Colonic mucosa (tissue), 4 donors: Measurements from ENCODE around the gene SLC25A1. TPM values are rescaled to one million over a fixed set of nuclear protein-coding genes. Genes with fewer than 3 reads are reported as not detected.

ENCODE experiments used
- DNase-seq: peaks from one replicate; pipeline ENCODE4 v3.0.0-alpha.2; 2020
- H3K27ac ChIP-seq: fragments of 200-600 bp; one replicate; pipeline ENCODE4 v1.8.0; 2021
- H3K27me3 ChIP-seq: fragments of 200-600 bp; one replicate; pipeline ENCODE4 v1.8.0; 2021
- H3K36me3 ChIP-seq: fragments of 200-600 bp; one replicate; pipeline ENCODE4 v1.8.0; 2021
- H3K4me1 ChIP-seq: fragments of 200-600 bp; one replicate; pipeline ENCODE4 v1.8.0; 2021; ENCODE audit warnings: mild to moderate bottlenecking
- H3K4me3 ChIP-seq: fragments of 200-600 bp; one replicate; pipeline ENCODE4 v1.8.0; 2021
- H3K9ac ChIP-seq, 2 donors: one replicate each; pipeline ENCODE4 v1.7.0; 2013; ENCODE audit warnings: control low read depth in 2 of 2, low read depth in 2 of 2, low read length in 2 of 2
- H3K9me3 ChIP-seq: fragments of 200-600 bp; one replicate; pipeline ENCODE4 v1.8.0; 2021
- intact Hi-C: fragments of 100-400 bp; cut with DNase I; formaldehyde crosslinking; loops from one replicate; pipeline ENCODE4 v1.14.1; 2022
- total RNA-seq, 2 donors: library from RNA; stranded (reverse); fragmentation: NEBNext Ultra II Directional in 1 of 2; extraction: Animal tissue kit (Norgen Biotek cat#: 25700) in 1 of 2; gene quantifications; one replicate each; pipeline ENCODE4 v1.2.1, GENCODE V29; 2021
- TF ChIP-seq, protein P1 (sequence below): fragments of 200-600 bp; IDR thresholded peaks from one replicate; pipeline ENCODE4 v1.8.0; 2022; ENCODE audit warnings: antibody characterized with exemption, mild to moderate bottlenecking
- donor health status: healthy.
- donor health status: DM: no; HTN: no; CAD: no.
- donor health status: DM: no; HTN: no; CAD: no.

Gene SLC25A1
- total RNA-seq, 2 donors from 2014 or later, result 191 to 218 TPM

- Histone ChIP-seq H3K4me1 (no peaks in the 10 kb centered on the region), H3K4me3 (no peak overlapping the region), H3K9me3 (no peaks in the 10 kb centered on the region), H3K36me3 (no peaks in the 10 kb centered on the region), H3K27me3 (no peaks in the 10 kb centered on the region), H3K27ac (no peak overlapping the region), H3K9ac (no peak overlapping the region)
- TF ChIP-seq, protein P1, sequence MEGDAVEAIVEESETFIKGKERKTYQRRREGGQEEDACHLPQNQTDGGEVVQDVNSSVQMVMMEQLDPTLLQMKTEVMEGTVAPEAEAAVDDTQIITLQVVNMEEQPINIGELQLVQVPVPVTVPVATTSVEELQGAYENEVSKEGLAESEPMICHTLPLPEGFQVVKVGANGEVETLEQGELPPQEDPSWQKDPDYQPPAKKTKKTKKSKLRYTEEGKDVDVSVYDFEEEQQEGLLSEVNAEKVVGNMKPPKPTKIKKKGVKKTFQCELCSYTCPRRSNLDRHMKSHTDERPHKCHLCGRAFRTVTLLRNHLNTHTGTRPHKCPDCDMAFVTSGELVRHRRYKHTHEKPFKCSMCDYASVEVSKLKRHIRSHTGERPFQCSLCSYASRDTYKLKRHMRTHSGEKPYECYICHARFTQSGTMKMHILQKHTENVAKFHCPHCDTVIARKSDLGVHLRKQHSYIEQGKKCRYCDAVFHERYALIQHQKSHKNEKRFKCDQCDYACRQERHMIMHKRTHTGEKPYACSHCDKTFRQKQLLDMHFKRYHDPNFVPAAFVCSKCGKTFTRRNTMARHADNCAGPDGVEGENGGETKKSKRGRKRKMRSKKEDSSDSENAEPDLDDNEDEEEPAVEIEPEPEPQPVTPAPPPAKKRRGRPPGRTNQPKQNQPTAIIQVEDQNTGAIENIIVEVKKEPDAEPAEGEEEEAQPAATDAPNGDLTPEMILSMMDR, result no peak
- intact Hi-C loops, result no loop called here
- DNase-seq, result no peak
Measured at GRCh38 chr22:19201130-19201868, 22.8 kb upstream of the SLC25A1 start.

GRCh38 chr22:19199479-19199878 is 20.9 kb upstream of the SLC25A1 start:
- H3K9ac ChIP-seq, result no peak overlapping the region
- no peak for DNase-seq
- no peak overlapping the region for H3K27ac ChIP-seq
- no peaks in the 10 kb centered on the region for H3K36me3 ChIP-seq
- TF ChIP-seq, protein P1, result no peak
- no peaks in the 10 kb centered on the region for H3K27me3 ChIP-seq
- intact Hi-C loops, result no loop called here
- H3K9me3 ChIP-seq, result no peaks in the 10 kb centered on the region
- no peaks in the 10 kb centered on the region for H3K4me1 ChIP-seq
- H3K4me3 ChIP-seq, result no peak overlapping the region

DNA sequence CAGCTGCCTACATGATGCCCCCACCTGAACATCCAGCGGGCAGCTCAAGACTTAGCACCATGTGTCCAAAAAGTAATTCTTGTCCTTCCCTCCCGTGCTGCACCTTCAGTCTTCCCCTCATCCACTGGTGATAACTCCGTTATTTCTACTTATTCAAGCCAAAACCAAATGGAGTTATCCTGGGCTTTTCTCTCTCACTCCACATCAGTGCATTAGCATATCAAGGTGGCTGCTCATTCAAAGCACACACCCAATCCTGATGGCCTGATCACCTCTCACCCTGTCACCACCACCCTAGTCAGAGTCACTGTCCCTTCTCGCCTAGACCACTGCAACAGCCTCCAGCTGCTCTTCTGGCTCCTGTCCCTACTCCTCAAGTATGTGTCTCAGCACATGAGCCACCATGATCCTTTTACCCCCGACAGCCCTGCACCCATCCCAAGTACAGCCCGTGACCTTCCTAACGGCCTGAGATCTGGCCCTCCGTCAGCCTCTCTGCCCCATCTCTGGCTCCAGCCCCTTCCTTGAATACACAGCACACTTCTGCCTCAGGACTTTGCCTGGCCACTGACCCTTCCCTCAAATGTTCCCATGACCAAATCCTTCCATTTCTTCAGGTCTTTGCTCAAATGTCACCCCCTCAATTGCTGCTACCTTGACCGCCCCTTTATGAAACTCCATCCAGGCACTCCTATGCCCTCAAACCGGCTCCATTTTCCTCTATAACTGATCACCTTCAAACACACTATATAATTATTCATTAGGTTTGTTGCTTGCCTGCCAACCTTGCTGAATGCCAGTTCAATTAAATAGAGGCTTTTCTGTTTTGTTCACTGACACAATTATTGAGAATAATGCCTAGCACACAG is 19.7 kb upstream of the SLC25A1 start:
- no peak overlapping the region for H3K4me3 ChIP-seq
- no peaks in the 10 kb centered on the region for H3K27me3 ChIP-seq
- H3K9me3 ChIP-seq, result no peaks in the 10 kb centered on the region
- H3K27ac ChIP-seq, result no peak overlapping the region
- intact Hi-C loops, result no loop called here
- no peaks in the 10 kb centered on the region for H3K4me1 ChIP-seq
- no peak overlapping the region for H3K9ac ChIP-seq
- no peaks in the 10 kb centered on the region for H3K36me3 ChIP-seq
- DNase-seq, result no peak
- TF ChIP-seq, protein P1, result no peak

DNA sequence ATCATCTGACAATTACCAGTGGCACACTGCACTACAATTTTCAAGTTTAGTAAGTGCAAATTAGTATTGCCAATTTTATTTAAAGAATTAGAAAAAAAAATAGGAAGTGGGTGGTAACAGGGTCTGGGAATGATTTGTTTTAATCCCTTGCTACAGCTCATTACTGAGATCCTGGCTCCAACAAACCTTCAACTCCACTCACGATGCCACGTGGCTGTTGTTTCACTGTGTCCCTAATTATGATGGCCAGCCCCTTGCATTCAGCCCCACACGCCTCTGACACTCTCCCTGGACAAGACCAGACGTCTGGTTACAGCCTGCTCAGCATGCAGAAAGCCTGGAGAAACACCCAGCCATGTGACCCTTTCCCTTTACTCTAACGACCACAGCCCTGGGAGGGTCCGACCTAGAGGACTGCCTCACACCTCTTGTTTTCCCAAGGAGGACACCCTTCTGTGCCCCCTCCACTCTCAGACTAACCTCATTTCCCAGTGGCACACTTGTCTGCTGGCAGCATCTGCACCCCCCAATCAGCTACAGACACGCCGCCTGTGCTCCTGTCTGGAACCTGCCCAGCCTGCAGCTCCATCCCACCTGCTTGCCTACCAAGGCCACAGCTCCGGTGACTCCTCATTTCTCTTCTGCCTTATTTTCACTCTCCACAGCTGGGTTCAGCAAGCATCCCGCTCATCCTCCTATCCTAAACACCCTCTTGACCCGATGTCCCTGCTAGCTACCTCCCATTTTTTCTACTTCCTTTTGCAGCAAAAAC is 18.5 kb upstream of the SLC25A1 start:
- Histone ChIP-seq H3K9me3 (no peaks in the 10 kb centered on the region), H3K9ac (no peak overlapping the region), H3K4me1 (no peaks in the 10 kb centered on the region), H3K27me3 (no peaks in the 10 kb centered on the region), H3K27ac (no peak overlapping the region), H3K4me3 (no peak overlapping the region), H3K36me3 (no peaks in the 10 kb centered on the region)
- TF ChIP-seq, protein P1, result no peak
- intact Hi-C loops, result no loop called here
- DNase-seq, result no peak
